Muscle of leg (tissue), 11 donors: ENCODE results near the gene FGF11. TPM values are rescaled to one million over a fixed set of nuclear protein-coding genes. Genes with fewer than 3 reads are reported as not detected.
"Not testable (repeated sequence)": the region's sequence is repeated elsewhere in the genome, so short reads cannot be mapped to it uniquely, and the experiment has no call there.

Experiments used
- DNase-seq: peaks from one replicate; pipeline ENCODE4 v3.0.0; 2013
- H3K27ac ChIP-seq: one replicate; pipeline ENCODE4 v1.5.1; 2013; ENCODE audit warnings: mild to moderate bottlenecking, low read length, control low read depth
- H3K27me3 ChIP-seq: one replicate; pipeline ENCODE4 v1.6.1; 2013; ENCODE audit warnings: low read length; ENCODE audit not compliant: control insufficient read depth, insufficient read depth
- H3K36me3 ChIP-seq: one replicate; pipeline ENCODE4 v1.6.1; 2013; ENCODE audit warnings: low read length; ENCODE audit not compliant: control insufficient read depth, insufficient read depth
- H3K4me1 ChIP-seq: one replicate; pipeline ENCODE4 v1.6.1; 2013; ENCODE audit warnings: low read length; ENCODE audit not compliant: control insufficient read depth, insufficient read depth
- H3K4me3 ChIP-seq: one replicate; pipeline ENCODE4 v1.5.1; 2013; ENCODE audit warnings: low read length, control low read depth
- H3K9me3 ChIP-seq: replicated peaks from 2 replicates; pipeline ENCODE4 v1.6.1; 2013; ENCODE audit warnings: low read depth, low read length; ENCODE audit not compliant: control insufficient read depth
- WGBS: methylation state at CpG from one replicate; pipeline ENCODE4 v1.1.5; 2013; ENCODE audit warnings: missing lambda C conversion rate; ENCODE audit not compliant: insufficient coverage; 5-methylcytosine and 5-hydroxymethylcytosine counted together
- polyA plus RNA-seq, 8 donors: library from polyadenylated mRNA; unstranded; fragments of 120-200 nt; gene quantifications; one replicate each; pipeline versions ENCODE4 v1.2.1 to v1.2.3, GENCODE V29; 2013; ENCODE audit warnings: inconsistent platforms in 1 of 8, low replicate concordance in 1 of 8; ENCODE audit not compliant: insufficient read length in 8 of 8, insufficient read depth in 1 of 8
- total RNA-seq: library from RNA; stranded (reverse); fragments of 120-200 nt; gene quantifications from one replicate; pipeline ENCODE4 v1.2.4, GENCODE V29; 2013

Gene FGF11
- total and polyA plus RNA-seq, 9 donors, result 1.0 to 4.8 (median 2.0) TPM

DNA sequence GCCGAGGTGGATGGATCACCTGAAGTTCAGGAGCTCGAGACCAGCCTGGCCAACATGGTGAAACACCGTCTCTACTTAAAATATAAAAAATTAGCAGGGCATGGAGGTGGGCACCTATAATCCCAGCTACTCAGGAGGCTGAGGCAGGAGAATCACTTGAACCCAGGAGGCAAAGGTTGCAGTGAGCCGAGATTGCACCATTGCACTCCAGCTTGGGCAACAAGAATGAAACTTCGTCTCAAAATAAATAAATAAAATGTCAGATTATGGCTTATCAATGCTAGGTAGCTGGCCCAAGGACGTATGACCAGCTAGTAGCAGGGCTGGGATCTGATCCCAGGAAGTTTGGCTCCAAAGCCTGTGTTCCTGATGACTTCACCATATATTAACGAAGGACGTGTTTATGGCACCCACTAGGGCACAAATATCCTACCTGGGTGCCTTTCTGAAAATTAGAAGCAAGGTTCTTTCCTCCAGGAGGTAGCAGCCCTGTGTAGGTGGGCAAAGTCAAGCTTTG is 31.2 kb downstream of the FGF11 start:
- WGBS, result 87% methylated on average over 3 of the region's 8 CpGs
- not testable (repeated sequence) for H3K27me3 ChIP-seq, DNase-seq, H3K27ac ChIP-seq, H3K9me3 ChIP-seq, H3K4me3 ChIP-seq
- peaks cover 18% of the 10 kb centered on the region for H3K4me1 ChIP-seq
- H3K36me3 ChIP-seq, result peaks cover 20% of the 10 kb centered on the region

DNA sequence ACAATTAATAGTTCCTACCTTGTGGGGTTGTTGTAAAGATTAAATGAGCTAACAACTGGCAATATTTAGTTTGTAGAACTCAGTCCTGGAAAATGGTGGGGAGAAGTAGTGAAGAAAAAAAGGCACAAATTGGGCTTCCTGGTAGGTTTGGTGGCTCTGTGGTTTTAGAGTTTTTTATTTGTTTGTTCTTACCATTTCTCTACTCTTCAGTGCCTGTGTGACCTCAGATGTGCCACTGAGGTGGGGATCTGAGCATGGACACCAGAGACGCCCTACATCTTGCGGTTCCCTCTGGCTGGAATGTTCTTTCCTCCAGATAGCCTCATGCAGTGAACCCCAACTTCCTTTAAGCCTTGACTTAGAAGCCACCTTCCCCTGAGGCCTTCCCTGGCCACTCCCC is 32.4 kb downstream of the FGF11 start:
- Histone ChIP-seq H3K27me3 (no peaks in the 10 kb centered on the region), H3K4me1 (peaks cover 23% of the 10 kb centered on the region), H3K4me3 (no peak overlapping the region), H3K36me3 (peaks cover 13% of the 10 kb centered on the region), H3K9me3 (no peaks in the 10 kb centered on the region), H3K27ac (no peak overlapping the region)
- WGBS, result 100% methylated on average over 2 of the region's 2 CpGs
- DNase-seq, result no peak

DNA sequence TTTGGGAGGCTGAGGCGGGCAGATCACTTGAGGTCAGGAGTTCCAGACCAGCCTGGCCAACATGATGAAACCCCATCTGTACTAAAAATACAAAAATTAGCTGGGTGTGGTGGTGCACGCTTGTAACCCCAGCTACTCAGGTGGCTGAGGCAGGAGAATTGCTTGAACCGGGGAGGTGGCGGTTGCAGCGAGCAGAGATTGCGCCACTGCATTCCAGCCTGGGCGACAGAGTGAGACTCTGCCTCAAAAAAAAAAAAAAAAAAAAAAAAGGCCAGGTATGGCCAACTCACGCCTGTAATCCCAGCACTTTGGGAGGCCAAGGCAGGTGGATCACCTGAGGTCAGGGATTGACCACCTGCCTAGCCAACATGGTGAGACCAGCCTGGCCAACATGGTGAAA is 35.5 kb downstream of the FGF11 start:
- 92% methylated on average over 2 of the region's 8 CpGs for WGBS
- not testable (repeated sequence) for H3K27ac ChIP-seq

DNA sequence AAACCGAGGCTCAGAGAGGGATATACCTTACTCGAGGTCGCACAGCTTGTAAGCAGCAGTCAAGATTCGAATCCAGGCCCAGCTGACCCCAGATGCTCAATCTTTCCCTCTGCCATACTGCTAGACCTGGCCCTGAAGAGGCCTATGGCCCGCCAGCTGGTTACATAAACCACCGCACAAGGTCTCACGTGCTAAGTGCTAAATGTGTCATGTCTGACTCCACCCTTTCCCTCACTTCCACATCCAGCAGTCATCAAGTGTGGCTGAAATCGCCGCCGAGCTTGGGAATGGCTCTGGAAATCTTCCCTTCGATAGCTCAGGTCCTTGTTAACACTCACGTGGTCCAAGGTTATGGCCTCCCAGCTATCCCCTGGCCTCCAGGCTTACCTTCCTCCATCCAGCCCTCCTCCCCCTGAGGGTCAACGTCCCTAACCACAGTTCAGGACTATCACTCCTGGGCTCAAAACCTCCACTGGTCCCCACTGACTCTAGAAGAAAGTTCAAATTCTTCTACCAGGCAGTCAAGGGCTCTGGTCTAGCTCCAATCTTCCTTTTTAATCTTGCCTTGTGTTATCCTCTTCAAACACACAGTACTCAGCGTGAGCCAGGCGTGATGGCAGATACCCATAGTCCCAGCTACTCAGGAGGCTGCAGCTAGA is 36.6 kb downstream of the FGF11 start:
- H3K27me3 ChIP-seq, result no peaks in the 10 kb centered on the region
- peak; percentile 71 for DNase-seq
- H3K27ac ChIP-seq, result peak overlapping the region; percentile 93
- 64% methylated on average over 15 of the region's 15 CpGs for WGBS
- peaks cover 50% of the 10 kb centered on the region for H3K4me1 ChIP-seq
- peaks cover 4% of the 10 kb centered on the region for H3K36me3 ChIP-seq
- H3K9me3 ChIP-seq, result no peaks in the 10 kb centered on the region
- no peak overlapping the region for H3K4me3 ChIP-seq

More for the DNA sequence above, 35.5 kb downstream of the FGF11 start:
- not testable (repeated sequence) for H3K4me3 ChIP-seq, H3K36me3 ChIP-seq, H3K27me3 ChIP-seq, H3K9me3 ChIP-seq, DNase-seq
- H3K4me1 ChIP-seq, result peaks cover 40% of the 10 kb centered on the region

DNA sequence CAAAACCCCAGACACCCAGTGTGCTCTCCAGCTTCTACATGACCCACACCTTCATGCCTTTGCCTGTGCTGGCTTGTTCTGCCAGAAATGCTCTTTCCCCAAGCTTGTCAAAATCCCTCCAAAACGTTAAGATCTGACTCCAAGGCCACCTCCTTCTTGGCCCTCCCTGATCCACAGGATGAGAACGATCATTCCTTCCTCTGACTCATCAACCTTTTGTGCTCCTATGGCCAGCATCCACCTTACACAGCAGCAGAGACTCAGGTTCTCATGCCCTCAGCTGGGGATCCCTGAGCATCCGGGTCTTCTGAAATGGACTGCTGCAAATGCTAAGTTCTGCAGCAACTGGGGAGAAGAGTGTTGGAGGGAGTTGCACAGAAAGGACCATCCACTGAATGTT is 37.2 kb downstream of the FGF11 start:
- H3K9me3 ChIP-seq, result no peaks in the 10 kb centered on the region
- H3K4me3 ChIP-seq, result no peak overlapping the region
- WGBS, result 21% methylated on average over 3 of the region's 3 CpGs
- no peaks in the 10 kb centered on the region for H3K27me3 ChIP-seq
- peaks cover 56% of the 10 kb centered on the region for H3K4me1 ChIP-seq
- peak overlapping the region; percentile 93 for H3K27ac ChIP-seq
- peaks cover 4% of the 10 kb centered on the region for H3K36me3 ChIP-seq
- DNase-seq, result peak; percentile 24

DNA sequence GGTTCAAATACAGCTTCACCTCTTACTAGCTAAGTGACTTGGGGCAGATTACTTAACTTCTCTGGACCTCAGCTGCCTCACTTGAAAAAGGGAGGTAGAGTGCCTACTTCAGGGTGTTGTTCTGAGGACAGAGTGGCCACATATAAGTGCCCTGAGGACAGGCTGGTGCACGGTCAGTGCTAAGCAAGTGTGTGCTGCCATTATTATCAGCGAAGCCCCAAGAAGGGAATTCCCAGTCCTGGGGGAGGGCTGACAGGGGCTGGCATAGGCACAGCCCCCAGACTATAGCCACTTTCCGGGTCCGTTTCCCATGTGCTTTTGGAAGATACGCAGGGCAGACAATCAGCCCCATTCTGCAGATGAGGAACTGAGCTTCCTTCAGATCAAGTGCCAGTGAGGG is 37.6 kb downstream of the FGF11 start:
- no peak for DNase-seq
- Histone ChIP-seq H3K27ac (peak overlapping the region; percentile 93), H3K27me3 (no peaks in the 10 kb centered on the region), H3K36me3 (peaks cover 4% of the 10 kb centered on the region), H3K4me1 (peaks cover 60% of the 10 kb centered on the region), H3K4me3 (no peak overlapping the region), H3K9me3 (no peaks in the 10 kb centered on the region)
- WGBS, result 82% methylated on average over 4 of the region's 5 CpGs

DNA sequence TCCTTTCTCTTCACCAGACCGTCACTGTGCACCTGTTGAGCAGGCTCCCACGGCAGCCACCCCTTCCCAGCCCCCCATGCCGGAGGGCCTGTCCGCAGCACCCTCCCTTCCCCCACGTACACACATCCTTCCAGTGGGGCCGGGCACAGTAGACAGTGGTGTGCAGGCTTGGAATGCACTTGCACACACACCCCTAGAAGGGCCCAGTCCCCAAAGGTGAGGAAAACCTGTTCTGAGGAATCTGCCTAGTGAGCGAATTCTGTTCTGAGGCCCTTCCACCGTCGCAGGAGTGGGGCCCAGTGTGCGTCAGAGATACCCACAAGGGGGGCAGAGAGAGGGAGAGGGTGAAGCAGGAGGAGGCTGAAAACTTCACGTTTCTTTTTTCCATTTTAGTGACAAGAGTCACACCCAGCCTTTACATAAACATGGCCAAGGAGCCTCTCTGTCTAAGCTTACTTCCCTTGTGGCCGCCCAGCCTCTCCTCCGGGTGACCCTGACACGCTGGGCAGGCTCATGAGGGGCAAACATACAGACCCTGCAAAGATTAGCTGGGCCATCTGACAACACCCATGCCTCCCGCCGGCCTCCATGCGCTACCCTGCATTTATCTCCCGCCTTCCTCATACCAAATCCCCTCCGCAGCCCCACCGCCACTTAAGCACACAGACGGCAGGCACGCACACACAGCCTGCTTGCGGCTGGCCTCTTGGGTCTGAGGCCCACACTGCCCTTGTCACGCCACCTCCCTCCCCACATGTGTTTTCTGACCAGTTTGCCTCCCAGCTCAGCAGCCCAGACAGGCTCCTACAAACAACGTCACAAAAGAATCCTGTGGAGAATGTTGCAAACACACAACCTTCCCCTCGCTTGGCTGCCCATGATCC is 38.3 kb downstream of the FGF11 start:
- peaks cover 4% of the 10 kb centered on the region for H3K36me3 ChIP-seq
- H3K4me3 ChIP-seq, result peak overlapping the region; percentile 79
- H3K27ac ChIP-seq, result peak overlapping the region; percentile 93
- no peaks in the 10 kb centered on the region for H3K27me3 ChIP-seq
- H3K4me1 ChIP-seq, result peaks cover 67% of the 10 kb centered on the region
- no peaks in the 10 kb centered on the region for H3K9me3 ChIP-seq
- peak; percentile 59 for DNase-seq
- 17% methylated on average over 15 of the region's 26 CpGs for WGBS

DNA sequence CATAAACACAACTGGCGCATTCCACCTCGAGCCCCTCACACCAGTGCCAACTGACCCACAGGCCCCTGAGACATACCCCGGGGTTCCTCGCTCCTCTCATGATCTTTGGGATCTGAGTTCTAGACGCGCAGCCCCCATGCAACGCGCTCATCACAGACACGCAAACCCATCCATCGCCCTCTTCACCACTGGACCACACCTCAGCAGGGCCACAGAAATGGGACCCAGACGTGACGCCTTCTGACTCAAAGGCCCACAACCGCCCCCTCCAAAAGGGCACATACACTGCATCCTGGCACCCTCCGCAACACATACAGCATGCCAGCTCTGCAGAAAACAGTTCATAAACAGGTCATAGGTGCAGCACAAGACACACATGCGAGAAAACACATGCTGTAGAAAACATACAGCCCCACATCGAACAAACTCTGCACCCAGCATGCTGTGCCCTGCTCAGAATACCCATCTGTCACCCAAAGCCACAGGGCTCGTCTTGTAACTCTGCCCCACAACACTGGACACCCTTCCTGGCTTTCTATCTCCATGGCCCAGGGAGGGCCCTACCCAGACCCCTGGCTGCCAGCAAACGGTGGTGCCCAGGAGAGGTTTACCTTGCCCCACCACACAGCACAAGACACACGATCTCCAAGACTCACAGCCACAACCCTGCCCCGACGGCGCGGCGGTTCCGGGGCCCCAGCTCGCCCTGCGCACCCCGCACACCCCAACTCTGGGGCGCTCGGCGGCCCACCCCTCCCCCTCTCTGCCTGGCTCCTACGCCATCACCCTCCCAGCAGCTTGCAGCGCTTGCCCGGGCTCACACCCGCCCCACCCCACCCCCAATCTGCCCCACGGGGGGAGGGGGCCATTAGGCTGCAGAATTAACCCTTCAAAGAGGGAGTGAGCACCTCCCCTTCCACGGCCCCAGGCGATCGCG is 39.2 kb downstream of the FGF11 start:
- H3K36me3 ChIP-seq, result peaks cover 4% of the 10 kb centered on the region
- WGBS, result 17% methylated on average over 39 of the region's 40 CpGs
- no peaks in the 10 kb centered on the region for H3K9me3 ChIP-seq
- no peaks in the 10 kb centered on the region for H3K27me3 ChIP-seq
- H3K4me1 ChIP-seq, result peaks cover 76% of the 10 kb centered on the region
- peak; percentile 69 for DNase-seq
- H3K4me3 ChIP-seq, result peak overlapping the region; percentile 79
- peak overlapping the region; percentile 93 for H3K27ac ChIP-seq

DNA sequence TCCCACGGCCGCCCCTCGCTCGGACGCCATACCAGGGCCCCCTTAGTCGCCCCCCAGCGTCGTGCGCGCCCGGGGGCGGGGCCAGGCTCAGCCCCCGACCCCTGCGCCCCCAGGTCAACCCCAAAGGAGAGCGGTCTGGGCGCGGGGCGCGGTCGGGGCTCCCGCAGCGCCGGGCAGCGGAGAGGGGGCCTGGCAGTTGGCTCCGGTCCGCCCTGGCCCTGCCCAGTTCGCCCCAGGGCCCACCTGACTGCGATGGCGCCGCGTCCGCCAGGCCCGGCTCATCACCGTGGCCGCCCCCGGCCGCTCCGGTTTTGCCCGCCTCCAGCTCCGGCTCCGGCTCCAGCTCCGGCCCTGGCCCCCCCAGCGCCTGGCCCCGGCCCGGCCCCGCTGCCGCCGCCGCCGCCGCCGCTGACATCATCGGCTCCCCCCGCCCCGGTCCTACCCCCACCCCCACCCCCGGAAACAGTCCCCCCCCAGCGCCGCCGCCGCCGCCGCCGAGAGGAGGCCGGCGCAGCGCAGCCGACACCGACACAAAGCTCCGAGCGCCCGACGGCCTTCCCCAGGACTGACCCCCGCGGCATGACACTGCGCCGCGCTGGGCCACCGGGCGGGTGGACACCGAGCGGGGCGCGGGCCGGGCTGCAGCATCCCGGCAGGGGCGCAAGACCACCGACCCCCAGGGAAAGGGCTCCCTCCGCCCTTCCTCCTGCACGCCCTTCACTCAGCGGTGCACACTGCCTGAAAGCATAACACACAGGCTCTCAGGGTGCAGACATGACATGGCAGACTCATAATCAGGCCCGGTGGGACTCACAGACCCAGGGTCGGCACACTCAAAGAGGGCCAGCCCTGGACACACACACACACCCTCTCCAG is 40.1 kb downstream of the FGF11 start, which contains the start of gene ZBTB4:
TSS of gene ZBTB4 (minus strand) at position 419 of the 876 bp plus-strand sequence. CDS start 12,830 bp downstream, outside the sequence.
- Histone ChIP-seq H3K27me3 (no peaks in the 10 kb centered on the region), H3K36me3 (no peaks in the 10 kb centered on the region), H3K9me3 (no peaks in the 10 kb centered on the region), H3K4me3 (peak within 1 kb of the TSS; percentile 79), H3K4me1 (peaks cover 77% of the 10 kb centered on the region), H3K27ac (peak within 1 kb of the TSS; percentile 96)
- peak; percentile 74 for DNase-seq
- WGBS, result 0% methylated on average over 74 of the region's 92 CpGs
